ENCODE results near the gene TMEM132D. TPM values are rescaled to one million over a fixed set of nuclear protein-coding genes. Genes with fewer than 3 reads are reported as not detected.

The TMEM132D gene
- total RNA-seq, 1 experiment from 2014 or later: not detected

GRCh38 chr12:129213551-129213950 lies 690.3 kb downstream of the TMEM132D start:
- ChIA-PET POLR2A (no interaction called here), CTCF (no interaction called here)
- H3K9me3 ChIP-seq (ENCODE audit: control insufficient read depth, insufficient read depth, low read depth, low read length): no peaks in the 10 kb centered on the region
- no peaks in the 10 kb centered on the region for H3K4me1 ChIP-seq (ENCODE audit: control insufficient read depth, insufficient read depth, low read length)
- ATAC-seq: no peak
- no peak overlapping the region for H3K27ac ChIP-seq (ENCODE audit: low read length)
- no TSS peak for BruUV-seq (replicated peaks)
- H3K4me3 ChIP-seq (ENCODE audit: low read depth in 2 of 2, low read length in 2 of 2): no peak overlapping the region
- in situ Hi-C loops (cut with HindIII; ENCODE audit: low pct_unique_long_range_greater_than_20kb, low sequenced_read_pairs): no loop called here
- no peaks in the 10 kb centered on the region; the same call in 1 of the 2 replicates for H3K27me3 ChIP-seq (ENCODE audit: control insufficient read depth, insufficient read depth, low read length)
- no peak for DNase-seq (ENCODE audit: low read depth, low spot score)
- TF ChIP-seq, protein P1, sequence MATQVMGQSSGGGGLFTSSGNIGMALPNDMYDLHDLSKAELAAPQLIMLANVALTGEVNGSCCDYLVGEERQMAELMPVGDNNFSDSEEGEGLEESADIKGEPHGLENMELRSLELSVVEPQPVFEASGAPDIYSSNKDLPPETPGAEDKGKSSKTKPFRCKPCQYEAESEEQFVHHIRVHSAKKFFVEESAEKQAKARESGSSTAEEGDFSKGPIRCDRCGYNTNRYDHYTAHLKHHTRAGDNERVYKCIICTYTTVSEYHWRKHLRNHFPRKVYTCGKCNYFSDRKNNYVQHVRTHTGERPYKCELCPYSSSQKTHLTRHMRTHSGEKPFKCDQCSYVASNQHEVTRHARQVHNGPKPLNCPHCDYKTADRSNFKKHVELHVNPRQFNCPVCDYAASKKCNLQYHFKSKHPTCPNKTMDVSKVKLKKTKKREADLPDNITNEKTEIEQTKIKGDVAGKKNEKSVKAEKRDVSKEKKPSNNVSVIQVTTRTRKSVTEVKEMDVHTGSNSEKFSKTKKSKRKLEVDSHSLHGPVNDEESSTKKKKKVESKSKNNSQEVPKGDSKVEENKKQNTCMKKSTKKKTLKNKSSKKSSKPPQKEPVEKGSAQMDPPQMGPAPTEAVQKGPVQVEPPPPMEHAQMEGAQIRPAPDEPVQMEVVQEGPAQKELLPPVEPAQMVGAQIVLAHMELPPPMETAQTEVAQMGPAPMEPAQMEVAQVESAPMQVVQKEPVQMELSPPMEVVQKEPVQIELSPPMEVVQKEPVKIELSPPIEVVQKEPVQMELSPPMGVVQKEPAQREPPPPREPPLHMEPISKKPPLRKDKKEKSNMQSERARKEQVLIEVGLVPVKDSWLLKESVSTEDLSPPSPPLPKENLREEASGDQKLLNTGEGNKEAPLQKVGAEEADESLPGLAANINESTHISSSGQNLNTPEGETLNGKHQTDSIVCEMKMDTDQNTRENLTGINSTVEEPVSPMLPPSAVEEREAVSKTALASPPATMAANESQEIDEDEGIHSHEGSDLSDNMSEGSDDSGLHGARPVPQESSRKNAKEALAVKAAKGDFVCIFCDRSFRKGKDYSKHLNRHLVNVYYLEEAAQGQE (IDR thresholded peaks at IDR 0.05; ENCODE audit: insufficient read depth in 1 of 2, low read depth in 2 of 2, low read length in 1 of 2): no peak
- TF ChIP-seq CTCF (IDR thresholded peaks at IDR 0.05) (no peak), POLR2AphosphoS5 (IDR thresholded peaks at IDR 0.05; ENCODE audit: low read depth, low read length) (no peak), TCF7L2 (IDR thresholded peaks at IDR 0.05; ENCODE audit: low read depth, low read length) (no peak), SIN3A (IDR thresholded peaks at IDR 0.05; ENCODE audit: borderline replicate concordance, insufficient read depth, low read depth, low read length) (no peak)
- intact Hi-C loops (cut with micrococcal nuclease; ENCODE audit: unreplicated experiment): no loop called here
- H3K36me3 ChIP-seq (ENCODE audit: control insufficient read depth, insufficient read depth, low read length): no peaks in the 10 kb centered on the region

GRCh38 chr12:129211862-129212630 lies 691.8 kb downstream of the TMEM132D start:
- POLR2A ChIA-PET: no interaction called here
- DNase-seq (ENCODE audit: low read depth, low spot score): no peak
- Histone ChIP-seq H3K4me1 (ENCODE audit: control insufficient read depth, insufficient read depth, low read length) (no peaks in the 10 kb centered on the region), H3K4me3 (ENCODE audit: low read depth in 2 of 2, low read length in 2 of 2) (no peak overlapping the region), H3K36me3 (ENCODE audit: control insufficient read depth, insufficient read depth, low read length) (no peaks in the 10 kb centered on the region), H3K27me3 (ENCODE audit: control insufficient read depth, insufficient read depth, low read length) (no peaks in the 10 kb centered on the region; the same call in 1 of the 2 replicates), H3K9me3 (ENCODE audit: control insufficient read depth, insufficient read depth, low read depth, low read length) (no peaks in the 10 kb centered on the region), H3K27ac (ENCODE audit: low read length) (no peak overlapping the region)
- in situ Hi-C loops (cut with HindIII; ENCODE audit: low pct_unique_long_range_greater_than_20kb, low sequenced_read_pairs): no loop called here
- no TSS peak for BruUV-seq (replicated peaks)
- no peak for ATAC-seq
- no peak for TF ChIP-seq POLR2AphosphoS5 (IDR thresholded peaks at IDR 0.05; ENCODE audit: low read depth, low read length)
- TF ChIP-seq TCF7L2 (IDR thresholded peaks at IDR 0.05; ENCODE audit: low read depth, low read length): no peak
- no peak for TF ChIP-seq SIN3A (IDR thresholded peaks at IDR 0.05; ENCODE audit: borderline replicate concordance, insufficient read depth, low read depth, low read length)
- TF ChIP-seq CTCF (IDR thresholded peaks at IDR 0.05): no peak
- TF ChIP-seq, protein P1 (IDR thresholded peaks at IDR 0.05; ENCODE audit: insufficient read depth in 1 of 2, low read depth in 2 of 2, low read length in 1 of 2): no peak
- CTCF ChIA-PET: no interaction called here
- intact Hi-C loops (cut with micrococcal nuclease; ENCODE audit: unreplicated experiment): no loop called here
